Panc1 (cell line): Measurements from ENCODE around the gene CLDN22. TPM values are rescaled to one million over a fixed set of nuclear protein-coding genes. Genes with fewer than 3 reads are reported as not detected.

ENCODE experiments used
- ATAC-seq: fragments of 200-7000 bp; cut with Tn5 transposase; 2 replicates; pipeline ENCODE4 v1.9.1; 2020; ENCODE audit warnings: mild to moderate bottlenecking, moderate library complexity
- BruUV-seq: library from RNA; stranded (reverse); fragments of 400-500 nt; replicated peaks from 2 replicates; lab custom pipeline; 2021; lab: Mats Ljungman, UMichigan
- CTCF ChIA-PET: fragments of 300-600 bp; sonication (Branson Sonifier 250); formaldehyde crosslinking; loops from one replicate; lab custom pipeline; 2022; ENCODE audit warnings: antibody characterized with exemption; lab: Charles Lee
- POLR2A ChIA-PET: fragments of 300-600 bp; sonication (Branson Sonifier 250); formaldehyde crosslinking; loops from one replicate; lab custom pipeline; 2022; ENCODE audit warnings: antibody characterized with exemption; lab: Charles Lee
- DNase-seq: peaks from one replicate; pipeline ENCODE4 v3.0.0-alpha.2; 2010; ENCODE audit warnings: low read depth, low spot score
- H3K27ac ChIP-seq: 2 replicates; pipeline ENCODE4 v1.5.1; 2011; ENCODE audit warnings: mild to moderate bottlenecking, low read length, inconsistent platforms
- H3K27me3 ChIP-seq: fragments of 200-500 bp; sonication (Bioruptor generic); 2 replicates; pipeline ENCODE4 v1.6.0; 2014; ENCODE audit warnings: low read length, inconsistent platforms; ENCODE audit not compliant: control insufficient read depth, insufficient read depth
- H3K36me3 ChIP-seq: fragments of 200-500 bp; sonication (Bioruptor generic); 2 replicates; pipeline ENCODE4 v1.5.1; 2014; ENCODE audit warnings: inconsistent platforms, mild to moderate bottlenecking, low read length, moderate library complexity; ENCODE audit not compliant: control insufficient read depth, insufficient read depth
- H3K4me1 ChIP-seq: 2 replicates; pipeline ENCODE4 v1.5.1; 2011; ENCODE audit warnings: inconsistent platforms, mild to moderate bottlenecking, low read length, moderate library complexity; ENCODE audit not compliant: control insufficient read depth, insufficient read depth
- H3K4me3 ChIP-seq, 2 experiments: 2 replicates each; pipeline ENCODE4 v1.5.1; 2011 to 2012; ENCODE audit warnings: low read depth in 2 of 2, low read length in 2 of 2, mild to moderate bottlenecking in 2 of 2, inconsistent platforms in 1 of 2, moderate library complexity in 1 of 2
- H3K9me3 ChIP-seq: fragments of 200-500 bp; sonication (Bioruptor generic); 2 replicates; pipeline ENCODE4 v1.5.1; 2014; ENCODE audit warnings: low read depth, mild to moderate bottlenecking, inconsistent platforms, low read length, moderate library complexity; ENCODE audit not compliant: control insufficient read depth, insufficient read depth
- CTCF ChIP-seq: fragments of 450-650 bp; IDR thresholded peaks from 2 replicates; pipeline ENCODE4 v1.5.1; 2017; ENCODE audit warnings: mild to moderate bottlenecking
- POLR2AphosphoS5 ChIP-seq: IDR thresholded peaks from 2 replicates; pipeline ENCODE4 v1.6.1; 2012; ENCODE audit warnings: mild to moderate bottlenecking, low read depth, low read length, moderate library complexity
- SIN3A ChIP-seq: IDR thresholded peaks from 2 replicates; pipeline ENCODE4 v1.6.1; 2012; ENCODE audit warnings: low read depth, mild to moderate bottlenecking, low read length, moderate library complexity, borderline replicate concordance; ENCODE audit not compliant: insufficient read depth
- TCF7L2 ChIP-seq: IDR thresholded peaks from 2 replicates; pipeline ENCODE4 v1.6.1; 2011; ENCODE audit warnings: mild to moderate bottlenecking, low read depth, low read length, inconsistent platforms
- in situ Hi-C: cut with HindIII; loops from 2 replicates; pipeline ENCODE4 v1.10.0; 2016; ENCODE audit warnings: low sequenced_read_pairs, low pct_unique_long_range_greater_than_20kb
- intact Hi-C: fragments of 100-400 bp; cut with micrococcal nuclease; formaldehyde crosslinking; loops from one replicate; pipeline ENCODE4 v1.10.0; 2022; ENCODE audit not compliant: unreplicated experiment
- total RNA-seq: library from RNA; stranded (reverse); gene quantifications from one replicate; pipeline ENCODE4 v1.2.1, GENCODE V29; 2021; ENCODE audit not compliant: unreplicated experiment
- TF ChIP-seq, protein P1 (sequence below), 2 experiments: IDR thresholded peaks; 2 replicates each; pipeline ENCODE4 v1.6.1; 2011 to 2012; ENCODE audit warnings: low read depth in 2 of 2, control low read depth in 1 of 2, low read length in 1 of 2, mild to moderate bottlenecking in 1 of 2, moderate library complexity in 1 of 2; ENCODE audit not compliant: insufficient read depth in 1 of 2

The CLDN22 gene
- total RNA-seq, 1 experiment from 2014 or later: not detected

GRCh38 chr4:183295711-183296110, 24.4 kb downstream of the CLDN22 start:
- no peaks in the 10 kb centered on the region for H3K4me1 ChIP-seq
- TF ChIP-seq, protein P1, sequence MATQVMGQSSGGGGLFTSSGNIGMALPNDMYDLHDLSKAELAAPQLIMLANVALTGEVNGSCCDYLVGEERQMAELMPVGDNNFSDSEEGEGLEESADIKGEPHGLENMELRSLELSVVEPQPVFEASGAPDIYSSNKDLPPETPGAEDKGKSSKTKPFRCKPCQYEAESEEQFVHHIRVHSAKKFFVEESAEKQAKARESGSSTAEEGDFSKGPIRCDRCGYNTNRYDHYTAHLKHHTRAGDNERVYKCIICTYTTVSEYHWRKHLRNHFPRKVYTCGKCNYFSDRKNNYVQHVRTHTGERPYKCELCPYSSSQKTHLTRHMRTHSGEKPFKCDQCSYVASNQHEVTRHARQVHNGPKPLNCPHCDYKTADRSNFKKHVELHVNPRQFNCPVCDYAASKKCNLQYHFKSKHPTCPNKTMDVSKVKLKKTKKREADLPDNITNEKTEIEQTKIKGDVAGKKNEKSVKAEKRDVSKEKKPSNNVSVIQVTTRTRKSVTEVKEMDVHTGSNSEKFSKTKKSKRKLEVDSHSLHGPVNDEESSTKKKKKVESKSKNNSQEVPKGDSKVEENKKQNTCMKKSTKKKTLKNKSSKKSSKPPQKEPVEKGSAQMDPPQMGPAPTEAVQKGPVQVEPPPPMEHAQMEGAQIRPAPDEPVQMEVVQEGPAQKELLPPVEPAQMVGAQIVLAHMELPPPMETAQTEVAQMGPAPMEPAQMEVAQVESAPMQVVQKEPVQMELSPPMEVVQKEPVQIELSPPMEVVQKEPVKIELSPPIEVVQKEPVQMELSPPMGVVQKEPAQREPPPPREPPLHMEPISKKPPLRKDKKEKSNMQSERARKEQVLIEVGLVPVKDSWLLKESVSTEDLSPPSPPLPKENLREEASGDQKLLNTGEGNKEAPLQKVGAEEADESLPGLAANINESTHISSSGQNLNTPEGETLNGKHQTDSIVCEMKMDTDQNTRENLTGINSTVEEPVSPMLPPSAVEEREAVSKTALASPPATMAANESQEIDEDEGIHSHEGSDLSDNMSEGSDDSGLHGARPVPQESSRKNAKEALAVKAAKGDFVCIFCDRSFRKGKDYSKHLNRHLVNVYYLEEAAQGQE (IDR thresholded peaks at IDR 0.05; ENCODE audit: insufficient read depth in 1 of 2, low read depth in 2 of 2, low read length in 1 of 2): no peak
- no peak for TF ChIP-seq POLR2AphosphoS5
- TF ChIP-seq TCF7L2: no peak
- TF ChIP-seq SIN3A: no peak
- no peak for TF ChIP-seq CTCF
- no peak overlapping the region for H3K4me3 ChIP-seq
- BruUV-seq: no TSS peak
- DNase-seq (no peak), ATAC-seq (no peak)
- H3K27ac ChIP-seq: no peak overlapping the region
- ChIA-PET CTCF (no interaction called here), POLR2A (no interaction called here)
- H3K27me3 ChIP-seq: no peaks in the 10 kb centered on the region
- H3K9me3 ChIP-seq: no peaks in the 10 kb centered on the region
- in situ Hi-C loops (no loop called here), intact Hi-C loops (no loop called here)
- H3K36me3 ChIP-seq: peaks cover 2% of the 10 kb centered on the region; the same call in 1 of the 2 replicates

- Histone ChIP-seq H3K27ac (no peak overlapping the region), H3K4me3 (no peak overlapping the region), H3K36me3 (no peaks in the 10 kb centered on the region; the same call in 1 of the 2 replicates), H3K4me1 (no peaks in the 10 kb centered on the region), H3K27me3 (no peaks in the 10 kb centered on the region), H3K9me3 (no peaks in the 10 kb centered on the region)
- DNase-seq (no peak), ATAC-seq (no peak)
- TF ChIP-seq SIN3A (no peak), POLR2AphosphoS5 (no peak), TCF7L2 (no peak), CTCF (no peak)
- TF ChIP-seq, protein P1 (IDR thresholded peaks at IDR 0.05; ENCODE audit: insufficient read depth in 1 of 2, low read depth in 2 of 2, low read length in 1 of 2): no peak
- ChIA-PET POLR2A (interaction anchor here (0.6 to 1.1 kb wide), 2 partner anchors 104 to 174 kb away, joined by 3 to 4 read pairs; no protein-coding TSS in a partner anchor), CTCF (no interaction called here)
- intact Hi-C loops (no loop called here), in situ Hi-C loops (no loop called here)
- no TSS peak for BruUV-seq
These were observed 29.0 kb downstream of the CLDN22 start for GRCh38 chr4:183291070-183291469.
